ENCODE data around the gene SH3GL2.

SH3GL2 gene

GRCh38 chr9:17611917-17612316, 33.1 kb downstream of the SH3GL2 start:
- H3K4me1 ChIP-seq (ENCODE audit: insufficient read depth, low read length) = no peaks in the 10 kb centered on the region
- no peak overlapping the region for H3K27ac ChIP-seq (ENCODE audit: low read depth, low read length)
- no peaks in the 10 kb centered on the region for H3K27me3 ChIP-seq (ENCODE audit: control insufficient read depth in 1 of 2, insufficient read depth in 2 of 2, low read length in 2 of 2)
- H3K36me3 ChIP-seq (ENCODE audit: insufficient read depth, low read length) = no peaks in the 10 kb centered on the region
- no peak overlapping the region for H3K9ac ChIP-seq (ENCODE audit: low read length)
- H3K4me3 ChIP-seq (ENCODE audit: low read depth in 1 of 2, low read length in 2 of 2) = no peak overlapping the region
- H3K9me3 ChIP-seq (ENCODE audit: low read length) = no peaks in the 10 kb centered on the region

- Histone ChIP-seq H3K27ac (ENCODE audit: low read depth, low read length) (no peak overlapping the region), H3K27me3 (ENCODE audit: control insufficient read depth in 1 of 2, insufficient read depth in 2 of 2, low read length in 2 of 2) (no peaks in the 10 kb centered on the region), H3K9me3 (ENCODE audit: low read length) (no peaks in the 10 kb centered on the region), H3K4me3 (ENCODE audit: low read depth in 1 of 2, low read length in 2 of 2) (no peak overlapping the region), H3K36me3 (ENCODE audit: insufficient read depth, low read length) (no peaks in the 10 kb centered on the region), H3K9ac (ENCODE audit: low read length) (no peak overlapping the region), H3K4me1 (ENCODE audit: insufficient read depth, low read length) (no peaks in the 10 kb centered on the region)
Measured at GRCh38 chr9:17613758-17614157, 34.9 kb downstream of the SH3GL2 start.

GRCh38 chr9:17614250-17614649, 35.4 kb downstream of the SH3GL2 start:
- Histone ChIP-seq H3K27me3 (ENCODE audit: control insufficient read depth in 1 of 2, insufficient read depth in 2 of 2, low read length in 2 of 2) (no peaks in the 10 kb centered on the region), H3K4me1 (ENCODE audit: insufficient read depth, low read length) (no peaks in the 10 kb centered on the region), H3K4me3 (ENCODE audit: low read depth in 1 of 2, low read length in 2 of 2) (no peak overlapping the region), H3K27ac (ENCODE audit: low read depth, low read length) (no peak overlapping the region), H3K9me3 (ENCODE audit: low read length) (no peaks in the 10 kb centered on the region), H3K36me3 (ENCODE audit: insufficient read depth, low read length) (no peaks in the 10 kb centered on the region), H3K9ac (ENCODE audit: low read length) (no peak overlapping the region)

GRCh38 chr9:17614903-17615302, 36.0 kb downstream of the SH3GL2 start:
- H3K9ac ChIP-seq (ENCODE audit: low read length) = no peak overlapping the region
- no peaks in the 10 kb centered on the region for H3K9me3 ChIP-seq (ENCODE audit: low read length)
- no peak overlapping the region for H3K4me3 ChIP-seq (ENCODE audit: low read depth in 1 of 2, low read length in 2 of 2)
- no peaks in the 10 kb centered on the region for H3K36me3 ChIP-seq (ENCODE audit: insufficient read depth, low read length)
- no peaks in the 10 kb centered on the region for H3K27me3 ChIP-seq (ENCODE audit: control insufficient read depth in 1 of 2, insufficient read depth in 2 of 2, low read length in 2 of 2)
- no peaks in the 10 kb centered on the region for H3K4me1 ChIP-seq (ENCODE audit: insufficient read depth, low read length)
- H3K27ac ChIP-seq (ENCODE audit: low read depth, low read length) = no peak overlapping the region

- no peak overlapping the region for H3K9ac ChIP-seq (ENCODE audit: low read length)
- no peaks in the 10 kb centered on the region for H3K9me3 ChIP-seq (ENCODE audit: low read length)
- no peaks in the 10 kb centered on the region for H3K36me3 ChIP-seq (ENCODE audit: insufficient read depth, low read length)
- H3K4me1 ChIP-seq (ENCODE audit: insufficient read depth, low read length) = no peaks in the 10 kb centered on the region
- no peak overlapping the region for H3K4me3 ChIP-seq (ENCODE audit: low read depth in 1 of 2, low read length in 2 of 2)
- no peak overlapping the region for H3K27ac ChIP-seq (ENCODE audit: low read depth, low read length)
- no peaks in the 10 kb centered on the region for H3K27me3 ChIP-seq (ENCODE audit: control insufficient read depth in 1 of 2, insufficient read depth in 2 of 2, low read length in 2 of 2)
Measured at GRCh38 chr9:17622141-17622540, 43.3 kb downstream of the SH3GL2 start.

- H3K4me3 ChIP-seq (ENCODE audit: low read depth in 1 of 2, low read length in 2 of 2) = no peak overlapping the region
- no peaks in the 10 kb centered on the region for H3K27me3 ChIP-seq (ENCODE audit: control insufficient read depth in 1 of 2, insufficient read depth in 2 of 2, low read length in 2 of 2)
- H3K36me3 ChIP-seq (ENCODE audit: insufficient read depth, low read length) = no peaks in the 10 kb centered on the region
- H3K9me3 ChIP-seq (ENCODE audit: low read length) = no peaks in the 10 kb centered on the region
- H3K4me1 ChIP-seq (ENCODE audit: insufficient read depth, low read length) = no peaks in the 10 kb centered on the region
- no peak overlapping the region for H3K9ac ChIP-seq (ENCODE audit: low read length)
- no peak overlapping the region for H3K27ac ChIP-seq (ENCODE audit: low read depth, low read length)
Measured at GRCh38 chr9:17622749-17623148, 43.9 kb downstream of the SH3GL2 start.

- Histone ChIP-seq H3K9me3 (ENCODE audit: low read length) (no peaks in the 10 kb centered on the region), H3K36me3 (ENCODE audit: insufficient read depth, low read length) (no peaks in the 10 kb centered on the region), H3K27ac (ENCODE audit: low read depth, low read length) (no peak overlapping the region), H3K4me1 (ENCODE audit: insufficient read depth, low read length) (no peaks in the 10 kb centered on the region), H3K27me3 (ENCODE audit: control insufficient read depth in 1 of 2, insufficient read depth in 2 of 2, low read length in 2 of 2) (no peaks in the 10 kb centered on the region), H3K9ac (ENCODE audit: low read length) (no peak overlapping the region), H3K4me3 (ENCODE audit: low read depth in 1 of 2, low read length in 2 of 2) (no peak overlapping the region)
Measured at GRCh38 chr9:17623965-17624364, 45.1 kb downstream of the SH3GL2 start.

GRCh38 chr9:17624571-17624970, 45.7 kb downstream of the SH3GL2 start:
- H3K4me3 ChIP-seq (ENCODE audit: low read depth in 1 of 2, low read length in 2 of 2) = no peak overlapping the region
- H3K9me3 ChIP-seq (ENCODE audit: low read length) = no peaks in the 10 kb centered on the region
- no peak overlapping the region for H3K9ac ChIP-seq (ENCODE audit: low read length)
- H3K36me3 ChIP-seq (ENCODE audit: insufficient read depth, low read length) = no peaks in the 10 kb centered on the region
- H3K4me1 ChIP-seq (ENCODE audit: insufficient read depth, low read length) = no peaks in the 10 kb centered on the region
- no peak overlapping the region for H3K27ac ChIP-seq (ENCODE audit: low read depth, low read length)
- H3K27me3 ChIP-seq (ENCODE audit: control insufficient read depth in 1 of 2, insufficient read depth in 2 of 2, low read length in 2 of 2) = no peaks in the 10 kb centered on the region

GRCh38 chr9:17625644-17626388, 47.0 kb downstream of the SH3GL2 start:
- Histone ChIP-seq H3K9me3 (ENCODE audit: low read length) (no peaks in the 10 kb centered on the region), H3K27ac (ENCODE audit: low read depth, low read length) (no peak overlapping the region), H3K4me1 (ENCODE audit: insufficient read depth, low read length) (no peaks in the 10 kb centered on the region), H3K4me3 (ENCODE audit: low read depth in 1 of 2, low read length in 2 of 2) (no peak overlapping the region), H3K27me3 (ENCODE audit: control insufficient read depth in 1 of 2, insufficient read depth in 2 of 2, low read length in 2 of 2) (no peaks in the 10 kb centered on the region), H3K36me3 (ENCODE audit: insufficient read depth, low read length) (no peaks in the 10 kb centered on the region), H3K9ac (ENCODE audit: low read length) (no peak overlapping the region)

- H3K27me3 ChIP-seq (ENCODE audit: control insufficient read depth in 1 of 2, insufficient read depth in 2 of 2, low read length in 2 of 2) = no peaks in the 10 kb centered on the region
- no peak overlapping the region for H3K4me3 ChIP-seq (ENCODE audit: low read depth in 1 of 2, low read length in 2 of 2)
- no peak overlapping the region for H3K27ac ChIP-seq (ENCODE audit: low read depth, low read length)
- H3K36me3 ChIP-seq (ENCODE audit: insufficient read depth, low read length) = no peaks in the 10 kb centered on the region
- H3K9ac ChIP-seq (ENCODE audit: low read length) = no peak overlapping the region
- H3K4me1 ChIP-seq (ENCODE audit: insufficient read depth, low read length) = no peaks in the 10 kb centered on the region
- H3K9me3 ChIP-seq (ENCODE audit: low read length) = no peaks in the 10 kb centered on the region
Measured at GRCh38 chr9:17627641-17628040, 48.8 kb downstream of the SH3GL2 start.

- Histone ChIP-seq H3K36me3 (ENCODE audit: insufficient read depth, low read length) (no peaks in the 10 kb centered on the region), H3K9ac (ENCODE audit: low read length) (no peak overlapping the region), H3K9me3 (ENCODE audit: low read length) (no peaks in the 10 kb centered on the region), H3K4me1 (ENCODE audit: insufficient read depth, low read length) (no peaks in the 10 kb centered on the region), H3K27ac (ENCODE audit: low read depth, low read length) (no peak overlapping the region), H3K4me3 (ENCODE audit: low read depth in 1 of 2, low read length in 2 of 2) (no peak overlapping the region), H3K27me3 (ENCODE audit: control insufficient read depth in 1 of 2, insufficient read depth in 2 of 2, low read length in 2 of 2) (no peaks in the 10 kb centered on the region)
Measured at GRCh38 chr9:17628624-17629023, 49.8 kb downstream of the SH3GL2 start.

- Histone ChIP-seq H3K27me3 (ENCODE audit: control insufficient read depth in 1 of 2, insufficient read depth in 2 of 2, low read length in 2 of 2) (no peaks in the 10 kb centered on the region), H3K36me3 (ENCODE audit: insufficient read depth, low read length) (no peaks in the 10 kb centered on the region), H3K9ac (ENCODE audit: low read length) (no peak overlapping the region), H3K27ac (ENCODE audit: low read depth, low read length) (no peak overlapping the region), H3K4me3 (ENCODE audit: low read depth in 1 of 2, low read length in 2 of 2) (no peak overlapping the region), H3K4me1 (ENCODE audit: insufficient read depth, low read length) (no peaks in the 10 kb centered on the region), H3K9me3 (ENCODE audit: low read length) (no peaks in the 10 kb centered on the region)
Measured at GRCh38 chr9:17630531-17630949, 51.7 kb downstream of the SH3GL2 start.

Data from muscle layer of colon (tissue), 2 donors.